B cell (primary cell): ENCODE results near the gene QRICH2. TPM values are rescaled to one million over a fixed set of nuclear protein-coding genes. Genes with fewer than 3 reads are reported as not detected.
A peak's percentile ranks its signal among the peaks of the same experiment; 100 is the strongest.

Experiments used
- ATAC-seq: fragments of 200-7000 bp; cut with Tn5 transposase; one replicate; pipeline ENCODE4 v1.10.0; 2021; ENCODE audit warnings: low read depth, mild to moderate bottlenecking, moderate number of reproducible peaks, moderate library complexity
- CTCF ChIA-PET: fragments of 350-600 bp; sonication (Branson Sonifier 250); formaldehyde crosslinking; loops from one replicate; lab custom pipeline; 2021; ENCODE audit warnings: antibody characterized with exemption, inconsistent platforms; lab: Charles Lee
- POLR2A ChIA-PET: fragments of 350-600 bp; sonication (Branson Sonifier 250); formaldehyde crosslinking; loops from one replicate; lab custom pipeline; 2021; ENCODE audit warnings: antibody characterized with exemption; lab: Charles Lee
- DNase-seq: peaks from one replicate; pipeline ENCODE4 v3.0.0; 2013
- H2AFZ ChIP-seq: 2 replicates; pipeline ENCODE4 v1.6.1; 2012; ENCODE audit warnings: mild to moderate bottlenecking, low read depth, low read length; ENCODE audit not compliant: insufficient read depth, poor library complexity, severe bottlenecking
- H3K27ac ChIP-seq, 2 donors: 1 replicate in 1 of 2; 2 replicates in 1 of 2; pipeline ENCODE4 v1.5.1; 2012 to 2013; ENCODE audit warnings: low read length in 2 of 2, mild to moderate bottlenecking in 2 of 2, moderate library complexity in 1 of 2
- H3K27me3 ChIP-seq, 4 experiments: fragments of 200-600 bp in 1 of 4; sonication (generic) in 1 of 4; replicated peaks in 1 of 4; 1 replicate in 2 of 4; 2 replicates in 2 of 4; pipeline versions ENCODE4 v1.6.1 to v1.7.0; 2013 to 2016; ENCODE audit warnings: low read length in 3 of 4, mild to moderate bottlenecking in 2 of 4, mixed read lengths in 1 of 4, moderate library complexity in 1 of 4; ENCODE audit not compliant: insufficient read depth in 4 of 4, control insufficient read depth in 3 of 4; ENCODE audit errors: control extremely low read depth in 1 of 4
- H3K36me3 ChIP-seq, 2 experiments: replicated peaks in 1 of 2; 1 replicate in 1 of 2; 2 replicates in 1 of 2; pipeline versions ENCODE4 v1.6.1 to v1.7.1; 2013; ENCODE audit warnings: low read length in 1 of 2; ENCODE audit not compliant: insufficient read depth in 2 of 2, control insufficient read depth in 1 of 2; ENCODE audit errors: control extremely low read depth in 1 of 2, extremely low read depth in 1 of 2
- H3K4me1 ChIP-seq, 2 donors: fragments of 200-600 bp in 1 of 2; sonication (generic) in 1 of 2; 1 replicate in 1 of 2; 2 replicates in 1 of 2; pipeline versions ENCODE4 v1.5.1 to v1.6.1; 2013 to 2017; ENCODE audit warnings: low read length in 2 of 2; ENCODE audit not compliant: control insufficient read depth in 2 of 2, insufficient read depth in 2 of 2
- H3K4me2 ChIP-seq: replicated peaks from 2 replicates; pipeline ENCODE3; 2012; ENCODE audit warnings: mild to moderate bottlenecking, low read depth, low read length; ENCODE audit not compliant: poor library complexity, severe bottlenecking
- H3K4me3 ChIP-seq, 5 experiments: fragments of 200-600 bp in 1 of 5; sonication (generic) in 1 of 5; 1 replicate in 3 of 5; 2 replicates in 2 of 5; pipeline versions ENCODE4 v1.5.1 to v1.7.0; 2011 to 2016; ENCODE audit warnings: low read length in 4 of 5, mild to moderate bottlenecking in 4 of 5, low read depth in 2 of 5, control low read depth in 1 of 5, moderate library complexity in 1 of 5; ENCODE audit not compliant: insufficient read depth in 1 of 5; ENCODE audit errors: control extremely low read depth in 1 of 5, extremely low read depth in 1 of 5
- H3K79me2 ChIP-seq: fragments of 200-600 bp; sonication (generic); one replicate; pipeline ENCODE4 v1.6.0; 2016; ENCODE audit warnings: low read length; ENCODE audit not compliant: control insufficient read depth, insufficient read depth
- H3K9ac ChIP-seq: fragments of 200-600 bp; sonication (generic); 2 replicates; pipeline ENCODE4 v1.6.1; 2017; ENCODE audit warnings: mild to moderate bottlenecking, low read length, moderate library complexity
- H3K9me3 ChIP-seq, 3 donors: one replicate each; pipeline versions ENCODE4 v1.6.1 to v1.7.1; 2013; ENCODE audit warnings: low read length in 2 of 3; ENCODE audit not compliant: control insufficient read depth in 2 of 3, insufficient read depth in 1 of 3; ENCODE audit errors: control extremely low read depth in 1 of 3
- H4K20me1 ChIP-seq: 2 replicates; pipeline ENCODE4 v1.6.0; 2012; ENCODE audit warnings: mild to moderate bottlenecking, low read length; ENCODE audit not compliant: insufficient read depth, control insufficient read depth, poor library complexity, severe bottlenecking
- H3K27ac Mint-ChIP-seq: one replicate; pipeline ENCODE4 v1.8.0; 2021; ENCODE audit warnings: mixed read lengths
- H3K27me3 Mint-ChIP-seq: one replicate; pipeline ENCODE4 v1.8.0; 2021; ENCODE audit warnings: mixed read lengths
- H3K4me1 Mint-ChIP-seq: one replicate; pipeline ENCODE4 v1.8.0; 2021; ENCODE audit warnings: mixed read lengths
- H3K4me3 Mint-ChIP-seq: one replicate; pipeline ENCODE4 v1.8.0; 2021; ENCODE audit warnings: mixed read lengths
- H3K9me3 Mint-ChIP-seq: one replicate; pipeline ENCODE4 v1.8.0; 2022; ENCODE audit warnings: mixed read lengths; ENCODE audit not compliant: insufficient read depth
- CTCF ChIP-seq: fragments of 200-600 bp; IDR thresholded peaks from one replicate; pipeline ENCODE4 v1.8.0; 2022; ENCODE audit warnings: antibody characterized with exemption, mild to moderate bottlenecking
- EZH2 ChIP-seq: IDR thresholded peaks from 2 replicates; pipeline ENCODE4 v1.6.1; 2012; ENCODE audit warnings: borderline replicate concordance, low read depth, mild to moderate bottlenecking, moderate library complexity, low read length; ENCODE audit not compliant: insufficient read depth, poor library complexity, severe bottlenecking
- WGBS: methylation state at CpG from one replicate; pipeline ENCODE4 v1.1.5; 2013; ENCODE audit warnings: missing lambda C conversion rate; ENCODE audit not compliant: insufficient coverage; 5-methylcytosine and 5-hydroxymethylcytosine counted together
- intact Hi-C: fragments of 100-400 bp; cut with micrococcal nuclease; formaldehyde crosslinking; loops from one replicate; pipeline ENCODE4 v1.10.0; 2022
- polyA plus RNA-seq: library from polyadenylated mRNA; depleted of rRNA; stranded (reverse); fragments of >200 nt; gene quantifications from 2 replicates; pipeline ENCODE4 v1.2.3, GENCODE V29; 2012
- total RNA-seq, 2 donors: library from RNA; stranded (reverse); fragments of 120-200 nt in 1 of 2; gene quantifications; 1 replicate in 1 of 2; 2 replicates in 1 of 2; pipeline versions ENCODE4 v1.2.3 to v1.2.4, GENCODE V29; 2013 to 2022

Gene QRICH2
- total and polyA plus RNA-seq, 2 donors (not counting 1 experiment from before 2014, with no cell fraction given): 4.4 to 4.5 TPM

DNA sequence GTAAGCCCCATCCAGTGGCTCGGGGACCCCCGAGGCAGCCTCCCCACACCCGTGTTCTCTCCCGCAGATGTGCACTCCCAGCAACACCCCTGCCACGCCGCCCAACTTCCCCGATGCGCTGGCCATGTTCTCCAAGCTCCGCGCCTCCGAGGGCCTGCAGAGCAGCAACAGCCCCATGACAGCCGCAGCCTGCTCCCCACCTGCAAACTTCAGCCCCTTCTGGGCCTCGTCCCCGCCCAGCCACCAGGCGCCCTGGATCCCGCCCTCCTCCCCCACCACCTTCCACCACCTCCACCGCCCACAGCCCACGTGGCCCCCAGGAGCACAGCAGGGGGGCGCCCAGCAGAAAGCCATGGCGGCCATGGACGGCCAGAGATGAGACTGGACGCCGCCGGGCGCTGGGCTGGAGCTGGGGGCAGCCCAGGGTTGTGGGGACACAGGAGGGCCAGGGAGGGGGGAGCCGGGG lies 37.9 kb downstream of the QRICH2 start:
- ATAC-seq (no peak), DNase-seq (peak; percentile 59)
- Mint-ChIP-seq H3K27me3 (no peaks in the 10 kb centered on the region), H3K4me3 (peak overlapping the region; percentile 68), H3K9me3 (no peaks in the 10 kb centered on the region), H3K4me1 (peaks cover 73% of the 10 kb centered on the region), H3K27ac (peak overlapping the region; percentile 90)
- Histone ChIP-seq H3K27me3 (no peaks in the 10 kb centered on the region), H3K4me3 (no peak overlapping the region), H3K79me2 (peaks cover 40% of the 10 kb centered on the region), H4K20me1 (peaks cover 14% of the 10 kb centered on the region), H3K9ac (no peak overlapping the region), H3K36me3 (peaks cover 2 to 16% of the 10 kb centered on the region in 2 experiments), H3K27ac (peak overlapping the region; percentile 94 to 97), H3K4me2 (peak overlapping the region; percentile 92), H2AFZ (no peak overlapping the region), H3K9me3 (peaks cover 0 to 5% (median 0%) of the 10 kb centered on the region in 3 donors), H3K4me1 (peaks cover 80 to 89% of the 10 kb centered on the region in 2 donors)
- intact Hi-C loops: loop anchor here (10.0 kb wide), 1 partner anchor 225 kb away; no protein-coding TSS in a partner anchor
- CTCF ChIA-PET: interaction anchor here (0.6 to 16.7 kb wide), 5 partner anchors 9 to 147 kb away, joined by 3 to 435 read pairs (median 22); no protein-coding TSS in a partner anchor
- POLR2A ChIA-PET: no interaction called here
- no peak for TF ChIP-seq EZH2
- no peak for TF ChIP-seq CTCF
- 77% methylated on average over 7 of the region's 26 CpGs for WGBS
